Glomerular endothelial cell (primary cell): ENCODE data around the gene GPR35. TPM values are rescaled to one million over a fixed set of nuclear protein-coding genes. Genes with fewer than 3 reads are reported as not detected.

Experiments
- DNase-seq: peaks from one replicate; pipeline ENCODE4 v3.0.0-alpha.2; 2011; ENCODE audit warnings: low read depth, low spot score; ENCODE audit errors: extremely low read depth
- total RNA-seq: library from RNA; depleted of rRNA; stranded (reverse); fragments of >200 nt; gene quantifications from 2 replicates; pipeline ENCODE4 v1.2.3, GENCODE V29; 2015

The GPR35 gene
- total RNA-seq, 1 donor from 2014 or later = 0.23 TPM

DNA sequence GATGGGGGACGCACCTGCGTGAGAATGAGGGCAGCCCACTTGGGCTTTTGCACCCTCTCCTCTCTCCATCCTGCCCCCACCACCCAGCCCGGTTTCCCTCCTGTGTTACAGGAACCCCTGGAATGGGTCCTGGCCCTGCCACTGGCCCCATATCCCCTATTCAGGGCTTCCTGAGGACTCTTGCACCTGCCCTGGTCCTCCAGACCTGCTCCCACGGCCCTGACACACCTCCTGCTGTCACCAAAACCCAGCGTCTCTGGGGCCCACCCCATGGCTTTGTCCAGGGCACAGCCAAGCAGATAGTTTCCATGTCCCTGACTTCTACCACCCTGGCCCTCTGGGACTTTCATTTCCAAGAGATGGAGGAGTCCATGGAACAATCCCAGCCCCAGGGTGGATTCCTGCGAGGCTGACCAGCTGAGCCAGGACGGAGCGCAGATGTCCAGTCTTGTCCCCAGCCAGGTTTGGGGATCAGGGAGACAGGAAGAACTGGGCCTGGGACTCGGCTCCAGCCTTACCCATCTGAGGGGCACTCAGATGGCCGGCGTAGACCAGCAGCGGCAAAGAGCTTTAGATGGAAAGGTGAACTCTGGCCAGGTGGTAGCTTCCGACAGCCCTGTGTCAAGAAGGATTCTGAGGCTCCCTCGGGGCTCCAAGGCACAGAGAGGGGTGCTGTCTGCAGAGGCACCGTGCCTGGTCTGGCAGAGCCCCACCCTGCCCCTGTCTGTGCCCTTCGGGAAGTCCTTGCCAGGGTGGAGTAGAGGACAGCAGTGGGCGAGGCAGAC is 12.0 kb downstream of the GPR35 start:
- DNase-seq = no peak

DNA sequence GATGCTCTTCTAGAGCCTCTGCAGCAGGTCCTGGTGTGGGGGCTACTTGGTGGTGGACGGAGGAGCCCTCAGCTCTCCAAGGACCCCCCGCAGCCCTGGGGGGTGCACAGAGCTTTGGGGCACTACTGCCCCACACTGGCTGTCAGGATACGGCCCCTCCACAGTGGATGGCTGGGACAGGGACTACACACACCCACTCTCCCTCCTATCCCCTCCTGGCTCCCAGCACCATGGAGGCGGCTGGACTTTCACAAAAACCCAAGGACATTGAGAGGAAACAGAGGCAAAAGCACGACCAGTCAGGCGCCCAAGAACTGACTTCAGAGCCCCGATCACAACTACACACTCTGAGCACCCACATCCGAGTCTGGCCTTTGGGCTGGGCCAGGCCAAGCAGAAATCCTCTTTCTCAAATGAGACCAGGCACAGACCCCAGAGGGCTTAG is 12.6 kb downstream of the GPR35 start:
- DNase-seq = no peak

DNA sequence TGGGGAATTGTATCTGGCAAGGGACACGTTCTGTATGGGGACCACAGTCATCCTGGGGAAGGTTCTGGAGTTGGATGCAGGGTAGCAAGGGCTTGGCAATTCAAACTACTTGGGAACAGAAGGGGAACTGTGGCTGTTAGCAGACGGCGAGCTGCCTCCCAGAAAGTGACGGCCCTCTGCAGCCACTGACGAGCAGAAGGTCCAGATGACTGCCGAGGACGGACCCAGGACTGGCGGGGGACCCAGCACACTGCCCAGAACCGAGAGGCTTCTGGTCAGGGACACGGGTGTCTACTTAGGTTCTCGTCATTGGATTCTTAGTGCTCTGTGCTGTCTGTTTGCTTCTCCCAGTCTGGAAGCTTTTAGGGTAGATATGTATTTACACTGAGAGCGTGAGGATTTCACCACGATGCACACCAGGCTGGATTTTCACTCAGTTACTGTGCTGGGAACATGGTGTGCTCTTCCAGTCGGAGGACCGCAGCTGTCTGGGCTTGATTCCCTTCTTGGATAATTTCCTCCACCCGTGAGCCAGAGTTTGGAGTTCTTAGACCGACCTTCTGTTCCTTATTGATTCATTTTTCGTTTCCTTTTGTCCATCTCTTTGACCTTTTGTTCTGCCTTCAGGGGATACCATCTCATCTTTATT is 13.4 kb downstream of the GPR35 start:
- DNase-seq = no peak

DNA sequence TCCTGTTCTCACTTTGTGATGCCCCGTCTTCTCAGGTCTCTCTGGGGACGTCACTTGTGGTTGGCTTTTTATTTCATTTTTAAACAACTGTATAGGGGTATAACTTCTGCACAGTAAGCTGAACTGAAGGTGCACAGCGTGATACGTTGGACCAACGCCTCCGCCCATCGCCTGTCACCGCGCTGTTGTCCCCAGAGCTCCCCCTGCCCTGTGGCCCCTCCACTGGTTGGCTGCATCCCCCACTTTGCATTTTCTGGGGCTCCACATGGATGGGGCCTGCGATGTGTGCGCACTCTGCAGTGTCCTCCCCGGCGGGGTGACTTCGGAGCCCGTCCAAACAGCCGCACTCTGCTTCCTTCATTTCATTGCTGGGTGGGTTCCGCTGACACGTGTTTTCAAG is 14.3 kb downstream of the GPR35 start:
- DNase-seq = no peak

DNA sequence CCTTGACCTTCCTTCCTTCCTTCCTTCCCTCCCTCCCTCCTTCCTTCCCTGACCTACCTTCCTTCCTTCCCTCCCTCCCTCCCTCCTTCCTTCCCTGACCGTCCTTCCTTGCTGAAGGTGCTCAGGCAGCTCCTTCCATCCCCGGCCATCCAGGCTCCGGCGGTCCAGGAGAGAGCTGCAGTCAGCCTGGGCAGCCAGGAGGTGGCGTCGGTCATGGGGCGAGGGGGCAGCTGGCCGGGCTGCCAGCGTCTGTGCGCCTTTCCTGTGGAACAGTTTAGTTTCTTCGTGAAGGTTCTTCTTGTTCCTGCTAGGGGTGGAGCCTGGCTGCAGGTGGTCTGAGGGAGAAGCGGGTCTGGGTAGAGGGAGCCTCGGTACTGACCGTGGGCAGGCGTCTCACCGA is 15.7 kb downstream of the GPR35 start:
- no peak for DNase-seq

DNA sequence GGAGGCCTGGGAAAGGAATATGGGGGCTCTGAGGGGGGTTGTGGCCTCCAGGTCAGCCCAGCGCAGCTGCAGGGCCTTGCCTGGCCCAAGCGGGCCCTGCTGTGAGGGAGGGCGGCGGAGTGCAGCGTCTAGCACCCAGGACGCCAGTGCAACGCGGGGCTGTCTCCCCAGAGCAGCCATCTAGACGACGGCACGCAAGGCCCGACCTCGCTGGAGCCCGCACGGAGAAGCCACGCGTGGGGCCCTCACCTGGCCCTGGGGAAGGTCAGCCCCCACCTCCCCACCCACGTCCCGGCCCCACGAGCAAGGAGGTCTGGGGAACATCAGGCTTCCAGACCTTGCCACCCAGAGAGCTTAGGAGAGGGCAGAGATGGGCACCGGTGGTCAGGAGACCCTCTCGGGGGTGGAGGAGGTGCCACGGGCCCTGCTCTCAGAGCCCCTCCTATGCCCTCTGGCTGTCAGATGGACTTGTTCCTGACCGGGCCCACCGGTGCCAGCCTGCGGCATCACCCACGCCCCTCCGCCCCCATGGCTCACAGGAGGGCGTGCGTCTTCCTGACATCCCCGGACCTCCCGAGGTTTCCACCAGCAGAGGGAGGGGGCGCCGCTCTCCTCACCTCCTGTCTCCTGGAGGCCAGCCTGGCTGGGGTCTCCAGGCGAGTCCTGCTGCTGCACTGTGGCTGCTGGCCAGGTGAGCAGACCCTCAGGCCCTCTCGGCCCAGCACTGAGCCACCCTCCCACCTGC is 17.0 kb downstream of the GPR35 start:
- no peak for DNase-seq

DNA sequence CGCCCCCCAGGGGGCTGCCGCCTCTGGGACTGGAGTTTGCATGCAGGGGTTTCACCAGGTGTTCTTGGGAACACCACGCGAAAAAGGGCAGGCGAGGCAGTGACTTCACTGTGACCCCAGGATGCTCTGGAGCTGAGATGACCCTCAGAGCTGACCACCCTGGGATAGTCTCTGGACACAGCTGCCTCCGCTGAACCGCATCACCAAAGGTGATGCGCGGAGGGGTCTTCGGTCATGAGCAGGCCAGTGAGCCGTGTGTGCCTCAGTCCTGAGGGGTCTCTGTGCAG is 17.5 kb downstream of the GPR35 start:
- DNase-seq = no peak

DNA sequence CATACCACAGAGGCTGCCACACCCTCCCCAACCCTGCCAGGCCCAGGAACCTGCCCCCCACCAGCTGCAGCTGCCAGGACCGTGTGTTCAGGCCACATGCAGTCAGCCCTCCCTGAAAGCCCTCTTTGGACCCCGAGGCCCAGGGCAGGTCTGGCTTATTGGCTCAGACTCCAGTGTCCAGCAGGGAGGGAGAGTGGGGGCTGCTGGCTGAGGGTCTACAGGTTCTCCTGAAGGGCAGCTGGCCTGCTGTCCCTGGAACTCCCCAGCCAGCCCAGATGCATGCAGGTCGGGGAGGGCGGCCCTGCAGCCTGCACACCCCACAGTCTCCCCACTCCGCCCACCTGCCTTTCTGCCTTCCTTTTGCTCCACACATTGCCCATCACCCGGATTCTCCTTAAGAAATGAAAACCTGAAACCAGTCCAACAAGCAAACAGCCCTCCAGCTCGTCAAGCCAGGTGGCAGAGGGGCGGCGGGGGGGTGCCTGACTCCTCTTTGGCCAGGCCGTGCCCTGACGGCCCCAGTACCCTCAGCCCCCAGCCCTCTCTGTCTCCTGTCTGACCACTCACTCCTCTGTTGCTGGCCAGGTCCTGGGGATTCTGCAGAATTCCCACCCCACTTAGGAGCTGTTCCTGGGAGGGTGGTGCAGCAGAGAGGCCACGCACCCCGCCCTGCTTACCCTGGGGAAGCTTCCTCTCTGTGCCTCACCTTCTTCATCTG is 18.0 kb downstream of the GPR35 start:
- DNase-seq = no peak

DNA sequence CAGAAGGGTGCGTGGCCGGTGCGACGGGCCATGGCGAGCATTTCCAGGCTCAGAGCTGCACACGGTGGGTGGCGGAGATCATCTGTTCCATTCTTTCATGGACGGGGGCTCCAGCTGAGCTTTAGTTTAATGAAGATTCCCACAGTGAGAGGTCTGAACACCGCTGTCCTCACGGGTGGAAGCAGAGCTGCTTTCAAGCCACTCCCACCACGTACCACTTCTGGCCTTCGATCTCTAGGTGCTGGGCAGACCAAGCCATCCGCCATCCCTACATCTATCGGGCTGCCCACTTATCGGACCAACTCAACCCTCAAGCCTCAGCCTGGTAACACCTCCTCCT is 18.5 kb downstream of the GPR35 start:
- DNase-seq = no peak

DNA sequence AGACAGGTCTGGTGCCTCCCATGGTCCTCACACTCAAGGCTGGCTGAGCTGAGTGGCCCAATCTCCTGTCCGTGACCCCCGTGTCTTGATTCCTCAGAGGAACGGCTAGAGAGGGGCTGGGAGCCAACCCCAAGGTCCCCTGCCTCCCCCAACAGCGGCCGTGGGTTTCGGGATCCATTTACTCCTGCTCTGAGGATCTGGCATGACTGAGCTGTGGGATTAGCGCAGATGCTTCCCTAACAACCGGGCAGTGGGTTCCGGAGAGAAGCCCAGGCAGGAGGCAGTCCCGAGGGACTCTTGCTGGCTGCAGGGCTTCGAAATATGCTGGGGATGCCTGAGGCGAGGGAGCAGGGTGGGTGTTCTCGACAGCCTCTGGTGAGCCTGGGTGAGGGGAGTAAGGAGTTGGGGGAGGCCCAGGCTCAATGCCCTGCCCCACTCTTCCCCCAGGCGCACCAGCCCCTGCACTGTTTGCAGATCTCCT is 18.9 kb downstream of the GPR35 start:
- DNase-seq = no peak

DNA sequence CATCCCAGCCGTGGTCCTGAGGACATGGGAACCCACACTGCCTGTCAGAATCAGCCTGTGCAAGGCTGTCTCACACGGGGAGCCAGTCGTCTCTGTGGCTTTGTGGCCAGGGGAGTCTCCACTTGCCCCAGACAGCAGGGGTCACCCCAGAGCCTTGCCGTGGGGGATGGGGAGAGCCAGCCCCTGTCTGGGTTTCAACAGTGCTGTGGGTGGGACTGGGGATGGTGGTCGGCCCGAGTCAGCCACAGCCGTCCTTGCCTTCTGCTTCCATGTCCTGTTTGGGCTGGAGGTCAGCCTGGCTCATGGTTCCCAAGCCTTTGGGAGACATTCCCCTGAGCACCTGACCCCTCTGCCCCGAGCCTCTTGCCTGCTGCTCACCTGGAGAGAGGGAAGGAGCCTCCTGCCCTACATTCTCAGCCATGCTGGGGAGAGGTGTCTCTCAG is 19.6 kb downstream of the GPR35 start:
- no peak for DNase-seq

DNA sequence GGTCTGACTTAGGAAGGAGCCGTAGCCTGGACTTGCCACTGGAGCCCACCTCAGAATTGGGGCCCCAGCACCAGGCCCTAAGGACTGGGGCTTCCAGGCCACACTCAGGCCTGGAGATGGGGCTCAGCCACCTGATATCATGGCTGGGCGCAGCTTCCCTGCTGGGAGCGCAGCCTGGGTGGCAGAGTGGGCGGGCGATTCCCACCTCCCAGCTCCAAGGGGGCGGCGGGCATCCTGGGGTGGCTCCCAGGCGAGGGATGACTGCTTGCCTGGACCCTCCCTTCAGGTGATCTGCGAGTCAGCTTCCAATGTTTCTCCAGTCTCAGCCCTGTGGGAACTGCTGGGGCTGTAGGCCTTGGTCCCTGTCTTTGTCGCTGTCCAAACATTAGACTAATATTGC is 20.1 kb downstream of the GPR35 start:
- DNase-seq = no peak

DNA sequence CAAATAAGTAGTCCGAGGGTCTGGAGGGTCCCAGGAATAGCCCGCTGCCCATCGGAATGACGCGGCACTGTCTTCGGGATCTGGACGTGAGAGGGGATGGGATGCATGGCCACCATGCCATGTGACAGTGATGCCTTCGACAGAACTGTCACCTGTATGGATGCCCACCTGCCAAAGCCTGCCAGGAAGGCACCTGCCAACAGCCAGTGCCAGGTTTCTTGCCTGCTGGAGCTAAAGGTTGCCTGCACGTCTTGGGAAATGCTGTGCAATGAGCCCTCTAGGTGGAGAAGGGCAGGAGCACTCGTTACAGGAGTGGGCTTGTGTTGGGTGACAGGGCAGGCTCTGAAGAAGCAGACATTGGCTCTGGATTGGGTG is 20.5 kb downstream of the GPR35 start:
- no peak for DNase-seq

DNA sequence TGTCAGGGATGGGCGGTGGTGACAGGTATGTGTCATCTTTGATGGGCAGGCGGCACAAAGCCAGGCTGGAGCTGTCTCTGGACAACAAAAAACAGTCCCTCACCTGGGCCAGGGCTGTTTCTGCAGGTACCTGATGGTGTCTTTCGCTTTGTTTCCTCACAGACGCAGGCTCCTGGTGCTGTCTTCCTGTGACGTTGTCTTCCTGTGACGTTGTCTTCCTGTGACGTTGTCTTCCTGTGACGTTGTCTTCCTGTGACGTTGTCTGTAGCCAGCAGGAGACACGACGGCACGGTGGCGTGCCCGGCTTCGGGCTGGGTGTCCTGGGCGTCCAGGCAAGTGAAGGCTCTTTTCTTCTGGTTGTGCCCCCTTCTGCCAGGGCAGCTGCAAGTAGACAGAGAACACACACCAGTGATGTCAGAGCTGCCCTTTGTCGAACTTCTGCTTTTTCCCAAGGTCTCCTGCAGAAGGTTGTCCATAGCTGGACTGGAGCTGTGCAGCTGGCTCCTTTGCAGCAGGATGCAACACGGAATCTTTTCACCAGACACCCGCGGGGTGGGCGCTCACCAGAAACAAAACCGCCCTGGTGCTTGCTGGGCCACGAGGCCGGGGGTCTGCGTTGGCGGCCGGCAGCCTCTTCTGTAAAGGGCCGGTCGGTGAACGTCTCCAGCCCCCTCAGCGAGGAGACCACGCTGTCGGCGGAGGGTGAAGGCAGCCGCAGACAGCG is 21.1 kb downstream of the GPR35 start:
- no peak for DNase-seq

DNA sequence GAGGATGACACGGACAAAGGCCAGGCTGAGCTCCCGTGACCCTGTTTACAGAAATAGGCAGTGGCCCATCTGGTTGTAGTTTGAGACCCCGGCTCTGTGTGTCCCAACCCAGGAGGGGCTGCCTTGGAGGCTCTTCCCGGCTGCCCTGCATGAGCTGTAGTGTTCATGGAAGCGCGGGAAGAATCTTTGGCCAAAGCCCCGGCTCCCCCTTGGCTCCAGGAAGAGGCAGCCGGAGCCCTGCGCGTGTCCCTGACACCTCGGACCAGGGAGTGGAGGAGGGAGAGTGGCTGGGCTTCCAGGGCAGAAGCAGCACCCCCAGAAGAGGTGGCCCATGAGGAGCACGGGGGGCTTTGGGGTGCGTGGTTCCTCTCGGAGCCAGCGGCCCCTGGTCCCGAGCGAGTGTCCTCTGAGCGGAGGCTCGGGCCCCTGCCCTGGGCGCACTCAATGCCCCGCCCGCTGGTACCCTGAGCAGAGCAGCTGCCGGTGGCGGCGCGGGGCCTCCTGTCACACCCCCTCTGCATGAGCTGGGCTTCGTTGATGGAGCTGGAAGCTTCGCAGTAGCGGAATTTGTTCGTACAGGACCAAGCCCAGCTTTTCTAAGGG is 21.7 kb downstream of the GPR35 start:
- DNase-seq = no peak

DNA sequence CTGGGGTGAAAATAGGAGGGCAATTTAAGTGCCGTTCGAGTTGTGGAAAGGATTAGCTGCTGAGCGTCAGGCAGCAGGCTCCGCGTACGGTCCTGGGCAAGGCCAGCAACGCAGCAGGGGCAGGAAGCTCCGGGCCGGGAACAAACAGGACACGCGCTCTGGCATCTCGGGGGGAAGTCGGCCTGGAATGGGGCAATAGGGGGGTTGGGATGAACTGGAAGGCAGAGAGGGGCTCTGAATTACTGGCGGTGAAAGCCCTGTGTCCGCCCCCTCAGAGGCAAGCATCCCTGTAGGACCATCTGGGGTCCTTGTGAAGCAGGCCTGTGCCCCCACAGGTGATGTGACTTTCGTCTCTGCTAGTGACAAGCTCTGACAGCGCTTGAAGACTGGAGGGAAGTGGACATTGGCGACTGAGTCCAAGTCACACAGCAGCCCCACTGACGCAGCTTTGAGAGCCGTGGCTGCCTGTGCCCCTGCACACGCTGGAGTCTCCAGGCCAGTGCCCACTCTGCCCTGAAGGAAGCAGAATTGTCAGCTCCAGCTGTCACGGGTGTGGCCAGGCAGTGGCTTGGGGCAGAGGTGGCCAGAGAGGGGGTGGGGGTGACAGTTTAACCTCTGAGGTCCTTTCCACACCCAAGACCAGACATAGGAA is 22.3 kb downstream of the GPR35 start:
- no peak for DNase-seq

DNA sequence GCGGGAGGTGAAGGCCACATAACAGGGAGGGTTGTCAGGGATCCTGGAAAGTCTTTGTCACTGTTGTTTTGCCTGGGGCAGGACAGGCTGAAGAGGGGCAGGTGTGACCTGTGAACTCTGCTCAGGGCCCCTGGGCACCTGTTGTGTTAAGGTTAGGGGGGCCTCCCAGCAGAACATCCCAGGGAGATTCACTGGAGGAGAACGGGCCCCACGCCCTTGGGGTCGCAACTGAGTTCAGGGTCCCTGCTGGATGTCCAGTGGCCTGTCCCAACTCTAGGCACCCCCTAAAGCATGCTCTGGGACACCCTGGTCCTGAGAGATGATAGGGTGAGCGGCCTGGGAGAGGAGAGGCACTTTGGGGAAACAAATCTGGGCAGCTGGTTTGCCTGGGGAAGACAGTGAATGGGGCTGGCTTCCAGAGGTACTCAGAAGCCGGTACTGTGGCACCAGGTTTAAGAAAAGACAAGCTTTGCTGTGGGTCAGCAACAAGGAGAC is 22.9 kb downstream of the GPR35 start:
- DNase-seq = no peak

DNA sequence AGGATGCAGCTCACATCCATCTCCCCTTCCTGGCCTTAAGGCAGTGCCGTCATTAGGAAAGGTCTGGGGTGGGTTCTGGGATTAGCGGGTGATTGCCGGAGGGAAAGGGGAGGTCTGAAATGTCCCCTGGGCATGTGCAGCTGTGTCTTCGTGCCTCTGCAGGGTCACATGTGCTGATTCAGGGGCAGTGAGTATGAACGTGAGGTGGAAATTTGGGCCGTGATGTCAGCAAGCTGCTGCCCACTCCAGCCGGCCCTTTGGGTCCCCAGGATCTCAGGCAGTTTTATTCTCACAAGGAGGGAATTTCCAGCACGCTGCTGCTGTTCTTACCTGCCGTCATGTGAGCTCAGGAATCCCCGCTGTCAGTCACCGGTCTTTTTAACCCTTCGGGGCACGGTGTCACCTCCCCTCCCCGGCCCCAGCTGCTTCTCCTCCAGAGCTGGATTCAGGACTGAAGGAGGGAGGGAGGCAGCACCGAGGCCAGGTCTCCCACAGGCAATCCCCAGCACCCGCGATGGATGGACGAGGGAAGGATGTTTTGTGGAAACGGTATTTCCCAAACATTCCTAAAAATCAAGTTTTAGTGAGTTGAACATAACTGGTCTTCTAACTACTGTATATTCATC is 23.5 kb downstream of the GPR35 start:
- no peak for DNase-seq

DNA sequence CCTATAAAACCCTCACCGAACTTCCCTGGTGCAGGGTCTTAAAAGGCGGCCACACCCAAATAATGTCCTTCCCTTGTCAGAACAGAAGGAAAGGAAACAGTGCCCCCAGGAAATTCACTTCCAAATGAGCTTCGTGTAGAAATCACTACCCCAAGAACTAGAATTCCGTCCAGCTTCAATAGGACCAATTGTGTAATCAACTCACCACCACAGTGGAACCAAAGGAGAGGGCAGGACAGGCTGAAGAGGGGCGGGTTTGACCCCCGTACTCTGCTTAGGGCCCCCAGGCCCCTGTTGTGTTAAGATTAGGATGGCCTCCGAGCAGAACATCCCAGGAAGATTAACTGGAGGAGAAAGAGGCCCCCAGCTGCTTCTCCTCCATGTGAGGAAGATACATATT is 24.1 kb downstream of the GPR35 start:
- DNase-seq = no peak
